ENCODE results near the gene CENPF. TPM values are rescaled to one million over a fixed set of nuclear protein-coding genes. Genes with fewer than 3 reads are reported as not detected.
A peak's percentile ranks its signal among the peaks of the same experiment; 100 is the strongest.

Gene CENPF
- total RNA-seq, 1 experiment from 2014 or later = 113 TPM

- Histone ChIP-seq H3K18ac (ENCODE audit: insufficient read length, low read depth, low read length) (no peak overlapping the region), H3K79me2 (ENCODE audit: insufficient read depth, low read length) (no peaks in the 10 kb centered on the region), H3K4me1 (ENCODE audit: insufficient read depth, low read length) (peaks cover 6% of the 10 kb centered on the region), H3K27ac (ENCODE audit: insufficient read length, low read depth, low read length) (no peak overlapping the region), H3K4me2 (ENCODE audit: insufficient read depth, insufficient read length, low read length) (no peak overlapping the region), H3T11ph (ENCODE audit: low read length) (no peak overlapping the region), H2BK20ac (ENCODE audit: low read depth, low read length, poor library complexity, severe bottlenecking) (no peak overlapping the region), H3K14ac (ENCODE audit: insufficient read depth, low read length) (no peak overlapping the region), H4K20me1 (ENCODE audit: control insufficient read depth, insufficient read depth, insufficient read length) (no peaks in the 10 kb centered on the region), H2AFZ (ENCODE audit: low read length) (no peak overlapping the region), H2BK12ac (ENCODE audit: insufficient read length, low read depth, low read length) (no peak overlapping the region), H3K9me3 (ENCODE audit: control insufficient read depth, low read depth, low read length) (no peaks in the 10 kb centered on the region), H3K79me1 (ENCODE audit: insufficient read depth, low read depth, low read length, poor library complexity, severe bottlenecking) (no peaks in the 10 kb centered on the region), H4K91ac (ENCODE audit: insufficient read length, low read depth, low read length) (no peak overlapping the region), H3K23me2 (ENCODE audit: insufficient read length, low read depth, low read length, poor library complexity, severe bottlenecking) (no peaks in the 10 kb centered on the region), H3K4ac (ENCODE audit: low read depth, low read length) (no peak overlapping the region), H2BK5ac (ENCODE audit: insufficient read length, low read length) (no peak overlapping the region), H2BK120ac (ENCODE audit: low read depth, low read length, poor library complexity, severe bottlenecking) (no peak overlapping the region), H3K56ac (ENCODE audit: insufficient read length, low read depth, low read length) (no peak overlapping the region), H2BK15ac (ENCODE audit: low read depth, low read length) (no peak overlapping the region), H4K5ac (ENCODE audit: insufficient read length, low read depth, low read length) (no peak overlapping the region), H3K9ac (ENCODE audit: extremely low read depth, insufficient read length, low read length) (no peak overlapping the region), H3K27me3 (ENCODE audit: insufficient read depth, low read length) (no peaks in the 10 kb centered on the region), H4K8ac (replicated peaks; ENCODE audit: insufficient read length, low read depth, low read length) (no peak overlapping the region), H3K23ac (ENCODE audit: insufficient read length, low read depth, low read length) (no peak overlapping the region), H2AK5ac (ENCODE audit: insufficient read length, low read length) (no peak overlapping the region)
- DNase-seq = no peak
- H3K4me1 Mint-ChIP-seq = peaks cover 10 to 14% of the 10 kb centered on the region in 2 experiments
- H3K4me3 Mint-ChIP-seq = no peak overlapping the region
- H3K27me3 Mint-ChIP-seq (ENCODE audit: low read depth) = no peaks in the 10 kb centered on the region
- no CpG with 5 or more reads among the region's 1 CpG for WGBS (ENCODE audit: extremely low coverage, insufficient read length, low lambda C conversion rate)
- H3K36me3 Mint-ChIP-seq (ENCODE audit: insufficient read depth in 1 of 3, low read depth in 3 of 3) = no peaks in the 10 kb centered on the region
- H3K27ac Mint-ChIP-seq = no peak overlapping the region
- no peaks in the 10 kb centered on the region for H3K9me3 Mint-ChIP-seq
- peak; percentile 85 for TF ChIP-seq CTCF (conservative IDR thresholded peaks at IDR 0.05)
These were observed 17.9 kb upstream of the CENPF start for GRCh38 chr1:214584805-214585766.

All from H9 (cell line).